Panc1 (cell line): ENCODE measurements around the gene ASIC3. TPM values are rescaled to one million over a fixed set of nuclear protein-coding genes. Genes with fewer than 3 reads are reported as not detected.

Source experiments
- ATAC-seq: fragments of 200-7000 bp; cut with Tn5 transposase; 2 replicates; pipeline ENCODE4 v1.9.1; 2020; ENCODE audit warnings: mild to moderate bottlenecking, moderate library complexity
- BruUV-seq: library from RNA; stranded (reverse); fragments of 400-500 nt; replicated peaks from 2 replicates; lab custom pipeline; 2021; lab: Mats Ljungman, UMichigan
- CTCF ChIA-PET: fragments of 300-600 bp; sonication (Branson Sonifier 250); formaldehyde crosslinking; loops from one replicate; lab custom pipeline; 2022; ENCODE audit warnings: antibody characterized with exemption; lab: Charles Lee
- POLR2A ChIA-PET: fragments of 300-600 bp; sonication (Branson Sonifier 250); formaldehyde crosslinking; loops from one replicate; lab custom pipeline; 2022; ENCODE audit warnings: antibody characterized with exemption; lab: Charles Lee
- DNase-seq: peaks from one replicate; pipeline ENCODE4 v3.0.0-alpha.2; 2010; ENCODE audit warnings: low read depth, low spot score
- H3K27ac ChIP-seq: 2 replicates; pipeline ENCODE4 v1.5.1; 2011; ENCODE audit warnings: mild to moderate bottlenecking, low read length, inconsistent platforms
- H3K27me3 ChIP-seq: fragments of 200-500 bp; sonication (Bioruptor generic); 2 replicates; pipeline ENCODE4 v1.6.0; 2014; ENCODE audit warnings: low read length, inconsistent platforms; ENCODE audit not compliant: control insufficient read depth, insufficient read depth
- H3K36me3 ChIP-seq: fragments of 200-500 bp; sonication (Bioruptor generic); 2 replicates; pipeline ENCODE4 v1.5.1; 2014; ENCODE audit warnings: inconsistent platforms, mild to moderate bottlenecking, low read length, moderate library complexity; ENCODE audit not compliant: control insufficient read depth, insufficient read depth
- H3K4me1 ChIP-seq: 2 replicates; pipeline ENCODE4 v1.5.1; 2011; ENCODE audit warnings: inconsistent platforms, mild to moderate bottlenecking, low read length, moderate library complexity; ENCODE audit not compliant: control insufficient read depth, insufficient read depth
- H3K4me3 ChIP-seq, 2 experiments: 2 replicates each; pipeline ENCODE4 v1.5.1; 2011 to 2012; ENCODE audit warnings: low read depth in 2 of 2, low read length in 2 of 2, mild to moderate bottlenecking in 2 of 2, inconsistent platforms in 1 of 2, moderate library complexity in 1 of 2
- H3K9me3 ChIP-seq: fragments of 200-500 bp; sonication (Bioruptor generic); 2 replicates; pipeline ENCODE4 v1.5.1; 2014; ENCODE audit warnings: low read depth, mild to moderate bottlenecking, inconsistent platforms, low read length, moderate library complexity; ENCODE audit not compliant: control insufficient read depth, insufficient read depth
- POLR2AphosphoS5 ChIP-seq: IDR thresholded peaks from 2 replicates; pipeline ENCODE4 v1.6.1; 2012; ENCODE audit warnings: mild to moderate bottlenecking, low read depth, low read length, moderate library complexity
- SIN3A ChIP-seq: IDR thresholded peaks from 2 replicates; pipeline ENCODE4 v1.6.1; 2012; ENCODE audit warnings: low read depth, mild to moderate bottlenecking, low read length, moderate library complexity, borderline replicate concordance; ENCODE audit not compliant: insufficient read depth
- TCF7L2 ChIP-seq: IDR thresholded peaks from 2 replicates; pipeline ENCODE4 v1.6.1; 2011; ENCODE audit warnings: mild to moderate bottlenecking, low read depth, low read length, inconsistent platforms
- in situ Hi-C: cut with HindIII; loops from 2 replicates; pipeline ENCODE4 v1.10.0; 2016; ENCODE audit warnings: low sequenced_read_pairs, low pct_unique_long_range_greater_than_20kb
- intact Hi-C: fragments of 100-400 bp; cut with micrococcal nuclease; formaldehyde crosslinking; loops from one replicate; pipeline ENCODE4 v1.10.0; 2022; ENCODE audit not compliant: unreplicated experiment
- total RNA-seq: library from RNA; stranded (reverse); gene quantifications from one replicate; pipeline ENCODE4 v1.2.1, GENCODE V29; 2021; ENCODE audit not compliant: unreplicated experiment
- TF ChIP-seq, protein P1 (sequence below), 2 experiments: IDR thresholded peaks; 2 replicates each; pipeline ENCODE4 v1.6.1; 2011 to 2012; ENCODE audit warnings: low read depth in 2 of 2, control low read depth in 1 of 2, low read length in 1 of 2, mild to moderate bottlenecking in 1 of 2, moderate library complexity in 1 of 2; ENCODE audit not compliant: insufficient read depth in 1 of 2
- TF ChIP-seq, protein P2 (sequence below): fragments of 450-650 bp; IDR thresholded peaks from 2 replicates; pipeline ENCODE4 v1.5.1; 2017; ENCODE audit warnings: mild to moderate bottlenecking

Gene ASIC3
- total RNA-seq, 1 experiment from 2014 or later: 1.3 TPM

- no peaks in the 10 kb centered on the region for H3K9me3 ChIP-seq
- DNase-seq (no peak), ATAC-seq (no peak)
- BruUV-seq: no TSS peak
- H3K27me3 ChIP-seq: no peaks in the 10 kb centered on the region
- no peaks in the 10 kb centered on the region; the same call in 1 of the 2 replicates for H3K36me3 ChIP-seq
- ChIA-PET POLR2A (no interaction called here), CTCF (no interaction called here)
- H3K27ac ChIP-seq: no peak overlapping the region
- TF ChIP-seq, protein P1, sequence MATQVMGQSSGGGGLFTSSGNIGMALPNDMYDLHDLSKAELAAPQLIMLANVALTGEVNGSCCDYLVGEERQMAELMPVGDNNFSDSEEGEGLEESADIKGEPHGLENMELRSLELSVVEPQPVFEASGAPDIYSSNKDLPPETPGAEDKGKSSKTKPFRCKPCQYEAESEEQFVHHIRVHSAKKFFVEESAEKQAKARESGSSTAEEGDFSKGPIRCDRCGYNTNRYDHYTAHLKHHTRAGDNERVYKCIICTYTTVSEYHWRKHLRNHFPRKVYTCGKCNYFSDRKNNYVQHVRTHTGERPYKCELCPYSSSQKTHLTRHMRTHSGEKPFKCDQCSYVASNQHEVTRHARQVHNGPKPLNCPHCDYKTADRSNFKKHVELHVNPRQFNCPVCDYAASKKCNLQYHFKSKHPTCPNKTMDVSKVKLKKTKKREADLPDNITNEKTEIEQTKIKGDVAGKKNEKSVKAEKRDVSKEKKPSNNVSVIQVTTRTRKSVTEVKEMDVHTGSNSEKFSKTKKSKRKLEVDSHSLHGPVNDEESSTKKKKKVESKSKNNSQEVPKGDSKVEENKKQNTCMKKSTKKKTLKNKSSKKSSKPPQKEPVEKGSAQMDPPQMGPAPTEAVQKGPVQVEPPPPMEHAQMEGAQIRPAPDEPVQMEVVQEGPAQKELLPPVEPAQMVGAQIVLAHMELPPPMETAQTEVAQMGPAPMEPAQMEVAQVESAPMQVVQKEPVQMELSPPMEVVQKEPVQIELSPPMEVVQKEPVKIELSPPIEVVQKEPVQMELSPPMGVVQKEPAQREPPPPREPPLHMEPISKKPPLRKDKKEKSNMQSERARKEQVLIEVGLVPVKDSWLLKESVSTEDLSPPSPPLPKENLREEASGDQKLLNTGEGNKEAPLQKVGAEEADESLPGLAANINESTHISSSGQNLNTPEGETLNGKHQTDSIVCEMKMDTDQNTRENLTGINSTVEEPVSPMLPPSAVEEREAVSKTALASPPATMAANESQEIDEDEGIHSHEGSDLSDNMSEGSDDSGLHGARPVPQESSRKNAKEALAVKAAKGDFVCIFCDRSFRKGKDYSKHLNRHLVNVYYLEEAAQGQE (IDR thresholded peaks at IDR 0.05; ENCODE audit: insufficient read depth in 1 of 2, low read depth in 2 of 2, low read length in 1 of 2): no peak
- TF ChIP-seq POLR2AphosphoS5 (no peak), TCF7L2 (no peak), SIN3A (no peak)
- TF ChIP-seq, protein P2, sequence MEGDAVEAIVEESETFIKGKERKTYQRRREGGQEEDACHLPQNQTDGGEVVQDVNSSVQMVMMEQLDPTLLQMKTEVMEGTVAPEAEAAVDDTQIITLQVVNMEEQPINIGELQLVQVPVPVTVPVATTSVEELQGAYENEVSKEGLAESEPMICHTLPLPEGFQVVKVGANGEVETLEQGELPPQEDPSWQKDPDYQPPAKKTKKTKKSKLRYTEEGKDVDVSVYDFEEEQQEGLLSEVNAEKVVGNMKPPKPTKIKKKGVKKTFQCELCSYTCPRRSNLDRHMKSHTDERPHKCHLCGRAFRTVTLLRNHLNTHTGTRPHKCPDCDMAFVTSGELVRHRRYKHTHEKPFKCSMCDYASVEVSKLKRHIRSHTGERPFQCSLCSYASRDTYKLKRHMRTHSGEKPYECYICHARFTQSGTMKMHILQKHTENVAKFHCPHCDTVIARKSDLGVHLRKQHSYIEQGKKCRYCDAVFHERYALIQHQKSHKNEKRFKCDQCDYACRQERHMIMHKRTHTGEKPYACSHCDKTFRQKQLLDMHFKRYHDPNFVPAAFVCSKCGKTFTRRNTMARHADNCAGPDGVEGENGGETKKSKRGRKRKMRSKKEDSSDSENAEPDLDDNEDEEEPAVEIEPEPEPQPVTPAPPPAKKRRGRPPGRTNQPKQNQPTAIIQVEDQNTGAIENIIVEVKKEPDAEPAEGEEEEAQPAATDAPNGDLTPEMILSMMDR: no peak
- H3K4me3 ChIP-seq: no peak overlapping the region
- in situ Hi-C loops: no loop called here
- intact Hi-C loops: no loop called here
- peaks cover 14% of the 10 kb centered on the region for H3K4me1 ChIP-seq
Measured at GRCh38 chr7:151053751-151054150, 5.4 kb downstream of the ASIC3 start.

DNA sequence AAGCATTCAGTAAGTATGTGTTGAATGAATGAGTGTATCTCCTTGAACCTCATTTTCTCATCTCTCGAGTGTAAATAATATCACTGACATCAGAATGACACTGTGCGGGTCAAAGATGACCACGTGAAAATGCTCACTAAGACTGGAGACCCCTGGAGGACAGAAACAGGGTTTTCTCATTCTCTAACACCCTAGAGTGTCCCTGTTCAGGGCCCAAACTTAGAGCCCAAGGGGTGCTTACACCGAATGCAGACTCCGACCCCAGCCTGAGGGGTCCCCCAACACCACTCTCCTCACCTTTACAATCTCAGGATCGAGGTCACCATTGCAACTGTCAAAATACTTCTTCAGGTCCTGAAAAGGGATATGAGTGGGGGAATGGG is 7.9 kb downstream of the ASIC3 start:
- H3K9me3 ChIP-seq: no peaks in the 10 kb centered on the region
- H3K27me3 ChIP-seq: no peaks in the 10 kb centered on the region
- ChIA-PET CTCF (no interaction called here), POLR2A (no interaction called here)
- TF ChIP-seq, protein P2: no peak
- TF ChIP-seq SIN3A (no peak), POLR2AphosphoS5 (no peak)
- TF ChIP-seq, protein P1 (IDR thresholded peaks at IDR 0.05; ENCODE audit: insufficient read depth in 1 of 2, low read depth in 2 of 2, low read length in 1 of 2): no peak
- no TSS peak for BruUV-seq
- no peak for DNase-seq
- intact Hi-C loops: no loop called here
- in situ Hi-C loops: no loop called here
- no peak for ATAC-seq
- H3K4me3 ChIP-seq: no peak overlapping the region
- H3K36me3 ChIP-seq: no peaks in the 10 kb centered on the region; the same call in 1 of the 2 replicates
- H3K27ac ChIP-seq: no peak overlapping the region
- peaks cover 24% of the 10 kb centered on the region for H3K4me1 ChIP-seq
